Central memory CD8-positive, alpha-beta T cell (primary cell): ENCODE results near the gene COL4A2.
"Not testable (repeated sequence)": the region's sequence is repeated elsewhere in the genome, so short reads cannot be mapped to it uniquely, and the experiment has no call there.

Source experiments
- ATAC-seq: fragments of 150-1000 bp; cut with Tn5 transposase; replicated peaks from 2 replicates; pipeline ENCODE4 v1.10.0; 2022; ENCODE audit warnings: mild to moderate bottlenecking, moderate FRiP score, moderate number of reproducible peaks; ENCODE audit not compliant: poor library complexity, severe bottlenecking; ENCODE audit errors: extremely low read depth
- DNase-seq, 2 donors: peaks; one replicate each; pipeline ENCODE4 v3.0.0; 2021; ENCODE audit warnings: low spot score in 2 of 2
- H3K27ac Mint-ChIP-seq: one replicate; pipeline ENCODE4 v1.8.0; 2022; ENCODE audit warnings: low read depth, mild to moderate bottlenecking, moderate library complexity, mixed read lengths
- H3K27me3 Mint-ChIP-seq: one replicate; pipeline ENCODE4 v1.8.0; 2022; ENCODE audit warnings: mixed read lengths
- H3K36me3 Mint-ChIP-seq: one replicate; pipeline ENCODE4 v1.8.0; 2022; ENCODE audit warnings: mild to moderate bottlenecking, moderate library complexity, mixed read lengths; ENCODE audit not compliant: insufficient read depth
- H3K4me1 Mint-ChIP-seq: one replicate; pipeline ENCODE4 v1.8.0; 2022; ENCODE audit warnings: mixed read lengths
- H3K4me3 Mint-ChIP-seq: one replicate; pipeline ENCODE4 v1.8.0; 2022; ENCODE audit warnings: mild to moderate bottlenecking, moderate library complexity, mixed read lengths
- H3K9me3 Mint-ChIP-seq: one replicate; pipeline ENCODE4 v1.8.0; 2022; ENCODE audit warnings: mixed read lengths

The COL4A2 gene

DNA sequence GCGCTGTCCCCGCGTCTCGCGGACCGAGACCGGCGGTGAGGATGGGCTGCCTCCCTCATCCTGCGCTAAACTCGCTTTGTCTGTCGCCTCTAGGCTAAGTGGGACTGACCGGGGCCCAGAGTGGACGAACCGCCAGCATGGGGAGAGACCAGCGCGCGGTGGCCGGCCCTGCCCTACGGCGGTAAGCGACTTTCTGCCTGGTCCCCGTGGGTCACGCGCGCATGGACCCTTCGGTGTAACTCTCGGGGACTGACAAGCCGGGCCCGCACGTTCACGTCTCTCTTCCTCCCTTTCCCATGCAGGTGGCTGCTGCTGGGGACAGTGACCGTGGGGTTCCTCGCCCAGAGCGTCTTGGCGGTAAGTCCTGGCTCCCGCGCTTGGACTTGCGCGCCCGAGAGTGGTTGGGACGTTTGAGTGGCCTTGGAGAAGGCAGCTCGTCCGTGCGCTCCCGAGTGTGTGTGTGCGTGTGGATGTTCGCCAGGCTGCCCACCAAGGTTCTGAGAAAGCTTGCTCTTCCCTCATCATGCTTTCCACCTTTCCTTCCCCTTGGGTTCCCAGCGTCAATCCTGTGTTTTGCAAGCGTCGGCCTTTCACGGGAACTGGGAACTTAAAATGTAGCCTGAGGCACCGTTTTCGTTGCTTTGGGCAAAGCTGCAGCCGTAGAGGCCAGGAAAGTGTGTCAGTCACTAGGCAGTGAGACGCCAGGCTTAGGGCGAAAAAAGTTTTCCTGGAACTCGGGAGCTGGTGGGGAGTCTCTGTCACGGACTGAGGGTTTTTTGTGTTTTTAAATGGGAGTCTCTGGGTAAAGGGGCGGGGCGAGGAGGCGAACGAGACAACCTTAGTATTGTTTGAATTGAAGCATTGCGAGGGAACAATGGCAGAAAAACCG is 927 bp downstream of the COL4A2 start:
- Mint-ChIP-seq H3K27ac (no peak overlapping the region), H3K4me3 (no peak overlapping the region), H3K27me3 (peaks cover 80% of the 10 kb centered on the region)

DNA sequence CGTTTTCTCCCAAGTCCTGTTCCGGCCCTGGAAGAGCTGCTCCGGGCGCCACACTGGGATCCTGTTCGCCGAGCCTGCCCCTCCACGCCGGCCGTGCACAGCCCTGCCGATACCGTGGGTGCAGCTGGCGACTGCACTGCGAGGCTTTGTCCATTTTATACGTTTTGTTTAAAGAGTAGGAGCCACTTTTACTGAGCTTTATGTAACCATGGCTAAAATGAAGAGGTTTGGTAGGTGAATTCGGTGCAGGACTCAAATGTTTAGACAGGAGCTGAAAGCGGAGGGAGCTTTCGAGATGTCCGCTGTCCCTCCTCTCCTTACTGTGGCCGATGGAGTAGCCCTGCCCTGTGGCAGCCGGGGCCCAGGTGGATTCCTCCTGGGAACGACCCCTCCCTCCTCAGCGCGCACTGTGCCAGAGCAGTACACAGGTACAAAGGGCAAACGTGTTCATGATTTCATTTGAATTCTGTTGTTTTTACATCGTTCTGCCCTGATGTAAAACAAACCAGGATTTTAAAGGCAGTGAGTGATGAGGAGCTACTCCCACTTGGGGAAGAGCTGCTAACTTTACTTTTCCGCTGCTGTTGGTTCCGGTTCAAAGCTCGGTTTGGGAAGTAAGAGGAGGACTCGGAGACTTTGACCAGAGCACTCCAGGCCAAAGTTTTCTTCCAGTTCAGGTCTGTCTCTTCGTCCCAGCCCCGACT is 1.7 kb downstream of the COL4A2 start:
- no peaks in the 10 kb centered on the region for H3K9me3 Mint-ChIP-seq
- H3K4me3 Mint-ChIP-seq: no peak overlapping the region
- H3K4me1 Mint-ChIP-seq: peaks cover 6% of the 10 kb centered on the region
- no peak for DNase-seq
- peaks cover 74% of the 10 kb centered on the region for H3K27me3 Mint-ChIP-seq
- H3K27ac Mint-ChIP-seq: no peak overlapping the region
- no peak for ATAC-seq
- no peaks in the 10 kb centered on the region for H3K36me3 Mint-ChIP-seq

More for the DNA sequence above, 927 bp downstream of the COL4A2 start:
- H3K9me3 Mint-ChIP-seq: no peaks in the 10 kb centered on the region
- ATAC-seq (no peak), DNase-seq (no peak)
- H3K36me3 Mint-ChIP-seq: no peaks in the 10 kb centered on the region
- peaks cover 6% of the 10 kb centered on the region for H3K4me1 Mint-ChIP-seq

DNA sequence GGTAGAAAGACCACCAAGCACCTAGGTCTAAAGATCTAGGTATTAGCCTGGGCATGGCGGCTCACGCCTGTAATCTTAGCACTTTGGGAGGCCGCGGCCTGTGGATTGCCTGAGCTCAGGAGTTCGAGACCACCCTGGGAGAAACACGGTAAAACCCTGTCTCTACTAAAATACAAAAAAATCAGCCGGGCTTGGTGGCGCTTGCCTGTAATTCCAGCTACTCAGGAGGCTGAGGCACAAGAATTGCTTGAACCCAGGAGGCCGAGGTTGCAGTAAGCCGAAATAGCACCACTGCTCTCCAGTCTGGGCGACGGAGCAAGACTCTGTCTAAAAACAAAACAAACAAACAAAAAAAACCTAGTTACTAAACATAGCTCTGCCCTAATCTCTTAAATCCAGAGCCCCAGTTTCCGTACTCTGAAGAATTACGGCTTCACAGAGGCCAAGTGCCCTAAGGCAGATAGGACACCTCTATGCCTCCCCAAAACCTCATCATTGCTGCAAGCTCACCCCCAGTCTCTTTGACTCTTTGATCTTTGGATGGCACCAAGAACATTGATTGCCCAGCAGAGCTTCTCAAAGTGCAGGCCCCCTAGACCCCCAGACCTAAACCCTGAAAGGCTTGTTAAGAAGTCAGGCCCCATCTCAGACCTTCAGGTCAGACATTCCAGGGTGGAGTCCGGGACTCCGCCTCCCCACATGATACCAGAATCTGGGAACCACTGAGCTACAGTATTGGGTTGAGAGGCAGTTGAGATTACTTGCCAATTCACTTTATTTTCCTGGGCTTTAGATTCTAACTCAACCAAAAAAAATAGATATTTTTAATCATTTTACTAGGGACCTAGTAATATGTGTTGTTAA is 2.8 kb downstream of the COL4A2 start:
- Mint-ChIP-seq H3K4me1 (peaks cover 6% of the 10 kb centered on the region), H3K27me3 (peaks cover 69% of the 10 kb centered on the region), H3K27ac (no peak overlapping the region), H3K9me3 (no peaks in the 10 kb centered on the region), H3K36me3 (no peaks in the 10 kb centered on the region), H3K4me3 (no peak overlapping the region)
- ATAC-seq: no peak
- no peak for DNase-seq

GRCh38 chr13:110310541-110311442 is 3.7 kb downstream of the COL4A2 start:
- Mint-ChIP-seq H3K9me3 (no peaks in the 10 kb centered on the region), H3K36me3 (no peaks in the 10 kb centered on the region), H3K27me3 (peaks cover 67% of the 10 kb centered on the region), H3K27ac (no peak overlapping the region), H3K4me1 (peaks cover 6% of the 10 kb centered on the region), H3K4me3 (no peak overlapping the region)
- DNase-seq (no peak), ATAC-seq (no peak)

- Mint-ChIP-seq H3K4me1 (peaks cover 6% of the 10 kb centered on the region), H3K27me3 (peaks cover 67% of the 10 kb centered on the region), H3K36me3 (no peaks in the 10 kb centered on the region), H3K27ac (no peak overlapping the region), H3K9me3 (no peaks in the 10 kb centered on the region), H3K4me3 (no peak overlapping the region)
- no peak for DNase-seq
- no peak for ATAC-seq
Observed at GRCh38 chr13:110311443-110312338, 4.6 kb downstream of the COL4A2 start.

- Mint-ChIP-seq H3K36me3 (no peaks in the 10 kb centered on the region), H3K9me3 (no peaks in the 10 kb centered on the region), H3K27me3 (peaks cover 67% of the 10 kb centered on the region), H3K4me3 (no peak overlapping the region), H3K27ac (no peak overlapping the region), H3K4me1 (peaks cover 6% of the 10 kb centered on the region)
- ATAC-seq: no peak
- DNase-seq: no peak
Observed at GRCh38 chr13:110312339-110313031, 5.4 kb downstream of the COL4A2 start.

DNA sequence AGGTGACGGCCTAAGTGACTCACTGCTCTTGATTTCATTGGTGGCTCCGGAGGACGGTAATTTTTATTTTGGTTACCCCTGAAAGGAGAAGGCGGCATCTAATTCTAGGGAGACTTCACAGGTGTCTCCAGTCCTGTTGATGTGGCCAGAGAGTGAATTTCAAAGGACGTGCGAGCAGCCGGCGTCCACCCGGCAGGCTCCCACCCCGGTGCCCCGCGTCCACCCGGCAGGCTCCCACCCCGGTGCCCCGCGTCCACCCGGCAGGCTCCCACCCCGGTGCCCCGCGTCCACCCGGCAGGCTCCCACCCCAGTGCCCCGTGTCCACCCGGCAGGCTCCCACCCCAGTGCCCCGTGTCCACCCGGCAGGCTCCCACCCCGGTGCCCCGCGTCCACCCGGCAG is 6.2 kb downstream of the COL4A2 start:
- H3K4me1 Mint-ChIP-seq: not testable (repeated sequence)

DNA sequence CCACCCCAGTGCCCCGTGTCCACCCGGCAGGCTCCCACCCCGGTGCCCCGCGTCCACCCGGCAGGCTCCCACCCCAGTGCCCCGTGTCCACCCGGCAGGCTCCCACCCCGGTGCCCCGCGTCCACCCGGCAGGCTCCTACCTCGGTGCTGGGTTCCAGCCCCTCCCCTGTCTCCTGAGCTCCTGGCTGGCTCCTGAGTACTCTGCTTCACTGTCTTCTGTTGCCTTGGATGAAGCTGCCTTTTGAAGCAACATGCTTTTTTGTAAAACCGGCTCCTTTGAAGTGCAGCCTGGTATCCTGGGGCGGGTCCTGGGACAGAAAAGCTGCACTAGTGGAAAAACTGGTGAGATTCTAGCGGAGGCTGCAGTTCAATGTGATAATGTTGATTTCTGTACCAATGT is 6.6 kb downstream of the COL4A2 start:
- H3K27me3 Mint-ChIP-seq: peaks cover 60% of the 10 kb centered on the region
- not testable (repeated sequence) for H3K4me3 Mint-ChIP-seq, H3K27ac Mint-ChIP-seq, H3K4me1 Mint-ChIP-seq, DNase-seq, ATAC-seq, H3K36me3 Mint-ChIP-seq, H3K9me3 Mint-ChIP-seq

More for the DNA sequence above, 6.2 kb downstream of the COL4A2 start:
- H3K9me3 Mint-ChIP-seq, H3K4me3 Mint-ChIP-seq, ATAC-seq, DNase-seq, H3K27ac Mint-ChIP-seq, H3K36me3 Mint-ChIP-seq: not testable (repeated sequence)
- peaks cover 60% of the 10 kb centered on the region for H3K27me3 Mint-ChIP-seq

DNA sequence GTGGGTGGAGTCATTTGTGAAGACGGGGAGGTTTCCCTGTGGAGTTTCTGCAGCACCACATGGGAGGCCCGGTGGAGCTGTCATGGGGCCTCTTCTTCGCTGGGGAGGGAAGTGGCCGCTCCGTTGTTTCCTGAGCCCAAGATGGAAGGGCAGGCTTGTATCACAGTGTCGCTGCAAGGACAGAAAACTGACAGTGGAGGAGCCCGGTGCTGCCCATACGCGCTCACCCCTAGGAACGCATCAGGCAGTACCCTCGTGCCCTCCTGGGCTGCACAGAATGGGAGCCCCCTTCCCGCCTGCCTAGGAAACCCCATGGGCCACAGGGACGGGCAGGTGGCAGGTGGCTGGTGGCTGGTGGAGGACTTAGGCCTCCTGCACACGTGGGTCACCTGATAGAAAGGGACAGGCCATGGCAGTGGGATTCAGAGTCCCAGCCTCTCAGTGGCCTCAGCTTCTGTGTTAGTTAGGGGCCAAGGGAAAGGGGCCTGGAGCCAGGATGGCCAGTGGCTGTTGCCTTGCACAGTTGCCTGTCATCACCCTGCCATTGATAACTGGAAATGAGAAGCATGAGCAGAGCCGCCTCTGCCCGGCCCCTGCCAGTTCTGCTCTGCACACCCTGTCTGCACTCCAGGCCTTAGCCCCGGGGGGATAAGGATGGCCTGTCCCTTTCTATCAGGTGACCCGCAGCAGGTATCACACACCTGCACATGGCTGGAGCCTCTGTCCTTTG is 7.6 kb downstream of the COL4A2 start:
- no peaks in the 10 kb centered on the region for H3K4me1 Mint-ChIP-seq
- H3K27me3 Mint-ChIP-seq: peaks cover 62% of the 10 kb centered on the region
- DNase-seq (no peak), ATAC-seq (no peak)
- H3K27ac Mint-ChIP-seq: no peak overlapping the region
- H3K4me3 Mint-ChIP-seq: no peak overlapping the region
- no peaks in the 10 kb centered on the region for H3K36me3 Mint-ChIP-seq
- H3K9me3 Mint-ChIP-seq: no peaks in the 10 kb centered on the region

DNA sequence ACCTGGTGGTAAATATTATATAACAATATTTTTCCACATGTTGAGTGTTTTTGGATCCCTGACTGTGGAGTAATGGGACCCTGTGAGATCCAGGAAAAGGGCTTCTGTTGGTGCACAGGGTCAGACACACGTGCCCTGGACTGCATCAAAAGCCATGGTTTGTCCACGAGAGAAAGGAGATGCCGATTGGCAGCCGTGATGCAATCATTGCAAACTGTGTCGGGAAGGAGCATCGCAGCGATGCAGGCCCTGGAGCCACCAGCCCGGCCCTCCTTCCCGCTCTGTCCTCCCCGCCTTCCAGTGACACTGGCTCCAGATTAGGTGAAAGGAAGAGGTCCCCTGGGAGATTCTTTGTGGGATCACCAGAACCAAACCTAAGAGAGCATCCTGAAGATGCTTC is 9.1 kb downstream of the COL4A2 start:
- no peak for ATAC-seq
- no peak overlapping the region for H3K27ac Mint-ChIP-seq
- peaks cover 54% of the 10 kb centered on the region for H3K27me3 Mint-ChIP-seq
- no peak for DNase-seq
- H3K4me3 Mint-ChIP-seq: no peak overlapping the region
- no peaks in the 10 kb centered on the region for H3K9me3 Mint-ChIP-seq
- H3K36me3 Mint-ChIP-seq: no peaks in the 10 kb centered on the region
- H3K4me1 Mint-ChIP-seq: no peaks in the 10 kb centered on the region
